ENCODE data around the gene CDC42.

GRCh38 chr1:22044690-22045420 lies 7.7 kb upstream of the CDC42 start:
- no peak for TF ChIP-seq POLR2A (IDR thresholded peaks at IDR 0.05)
- TF ChIP-seq CTCF (IDR thresholded peaks at IDR 0.05) = no peak
